ENCODE measurements around the gene SCAMP4. TPM values are rescaled to one million over a fixed set of nuclear protein-coding genes. Genes with fewer than 3 reads are reported as not detected.

SCAMP4 gene
- total and polyA plus RNA-seq, 2 donors from 2014 or later: 49.5 to 90.1 TPM

DNA sequence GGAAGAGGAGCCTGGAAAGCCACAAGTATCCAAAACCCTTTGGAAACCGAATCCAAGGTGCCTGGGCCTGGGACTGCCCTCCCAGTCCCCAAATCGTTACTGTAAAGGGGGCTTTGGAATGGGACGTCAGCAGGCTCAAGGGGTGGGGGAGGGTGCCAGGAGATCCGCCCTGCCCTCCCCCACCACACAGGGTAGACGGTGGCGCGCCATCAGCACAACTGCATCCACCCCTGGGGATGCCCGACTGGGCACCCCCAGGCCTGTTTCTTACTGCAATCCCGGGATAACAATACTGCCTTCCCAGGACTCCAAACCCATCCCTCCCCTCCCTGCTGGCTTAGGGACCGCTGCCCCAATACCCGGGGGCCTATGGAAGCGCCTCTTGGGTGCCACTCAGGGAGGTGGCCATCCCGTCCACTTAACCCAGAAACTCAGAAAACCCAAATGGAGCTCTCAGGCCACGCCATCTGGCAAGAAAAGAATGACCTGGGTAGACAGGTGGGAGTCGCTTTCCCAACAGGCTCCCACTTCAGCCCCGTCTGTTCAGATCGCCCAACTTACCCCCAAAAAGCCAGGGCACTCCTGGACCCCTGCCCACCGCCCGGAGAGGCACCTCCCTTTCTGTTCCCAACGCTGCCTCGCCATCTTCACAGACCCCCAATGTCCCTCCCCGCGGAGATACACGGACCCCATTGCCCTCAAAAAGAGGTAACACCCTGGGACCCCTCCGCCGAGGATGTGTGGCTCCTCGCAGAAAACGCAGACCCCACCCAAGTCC is 44.2 kb upstream of the SCAMP4 start:
- intact Hi-C loops (cut with DNase I): no loop called here
- peak in 1 of 5 donors; percentile 29 for DNase-seq

DNA sequence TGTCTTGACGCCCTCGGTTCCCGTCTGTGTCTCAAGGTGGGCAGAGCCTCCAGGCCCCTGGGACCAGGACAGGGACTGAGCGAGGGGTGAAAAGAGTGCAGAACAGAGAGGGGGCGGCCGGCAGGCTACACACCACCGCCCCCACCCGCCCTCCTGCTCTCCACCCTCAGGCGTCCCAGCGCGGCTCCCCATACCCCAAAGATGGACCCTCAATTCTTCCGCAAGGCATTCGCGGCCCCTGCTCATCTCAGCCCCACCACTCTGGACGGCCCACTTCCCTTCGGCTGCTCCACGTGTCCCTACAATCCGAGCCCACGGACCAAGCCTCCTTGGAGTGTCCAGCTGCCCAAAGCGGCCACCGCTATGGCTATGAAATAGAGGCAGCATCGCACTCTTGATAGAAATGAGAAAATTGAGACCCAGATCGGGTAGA is 43.6 kb upstream of the SCAMP4 start:
- Histone ChIP-seq H3K27me3 (ENCODE audit: control insufficient read depth, insufficient read depth, low read length) (no peaks in the 10 kb centered on the region), H3K9me3 (ENCODE audit: control insufficient read depth in 2 of 3, insufficient read depth in 1 of 3, low read length in 3 of 3) (no peaks in the 10 kb centered on the region), H3K4me1 (ENCODE audit: control insufficient read depth in 2 of 3, insufficient read depth in 2 of 3, low read depth in 1 of 3, low read length in 3 of 3) (peaks cover 0 to 31% (median 16%) of the 10 kb centered on the region in 3 donors), H3K36me3 (ENCODE audit: control insufficient read depth in 2 of 3, insufficient read depth in 3 of 3, low read length in 3 of 3) (no peaks in the 10 kb centered on the region), H3K4me3 (ENCODE audit: low read length in 3 of 3) (peak overlapping the region in 2 of 3 donors; percentile 50 to 69), H3K27ac (ENCODE audit: low read depth in 2 of 2, low read length in 2 of 2) (peak overlapping the region in 1 of 2 donors; percentile 51), H3K9ac (ENCODE audit: low read length in 3 of 3) (peak overlapping the region in 2 of 3 donors; percentile 6 to 46)
- DNase-seq: peak in 2 of 5 donors; percentile 42 to 85
- TF ChIP-seq, protein P1, sequence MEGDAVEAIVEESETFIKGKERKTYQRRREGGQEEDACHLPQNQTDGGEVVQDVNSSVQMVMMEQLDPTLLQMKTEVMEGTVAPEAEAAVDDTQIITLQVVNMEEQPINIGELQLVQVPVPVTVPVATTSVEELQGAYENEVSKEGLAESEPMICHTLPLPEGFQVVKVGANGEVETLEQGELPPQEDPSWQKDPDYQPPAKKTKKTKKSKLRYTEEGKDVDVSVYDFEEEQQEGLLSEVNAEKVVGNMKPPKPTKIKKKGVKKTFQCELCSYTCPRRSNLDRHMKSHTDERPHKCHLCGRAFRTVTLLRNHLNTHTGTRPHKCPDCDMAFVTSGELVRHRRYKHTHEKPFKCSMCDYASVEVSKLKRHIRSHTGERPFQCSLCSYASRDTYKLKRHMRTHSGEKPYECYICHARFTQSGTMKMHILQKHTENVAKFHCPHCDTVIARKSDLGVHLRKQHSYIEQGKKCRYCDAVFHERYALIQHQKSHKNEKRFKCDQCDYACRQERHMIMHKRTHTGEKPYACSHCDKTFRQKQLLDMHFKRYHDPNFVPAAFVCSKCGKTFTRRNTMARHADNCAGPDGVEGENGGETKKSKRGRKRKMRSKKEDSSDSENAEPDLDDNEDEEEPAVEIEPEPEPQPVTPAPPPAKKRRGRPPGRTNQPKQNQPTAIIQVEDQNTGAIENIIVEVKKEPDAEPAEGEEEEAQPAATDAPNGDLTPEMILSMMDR (IDR thresholded peaks at IDR 0.05; ENCODE audit: borderline replicate concordance, extremely low read depth, insufficient read depth): no peak
- FAIRE-seq: no peak
- intact Hi-C loops (cut with DNase I): no loop called here

More for the DNA sequence above, 44.2 kb upstream of the SCAMP4 start:
- Histone ChIP-seq H3K9me3 (ENCODE audit: control insufficient read depth in 2 of 3, insufficient read depth in 1 of 3, low read length in 3 of 3) (no peaks in the 10 kb centered on the region), H3K27me3 (ENCODE audit: control insufficient read depth, insufficient read depth, low read length) (no peaks in the 10 kb centered on the region), H3K4me1 (ENCODE audit: control insufficient read depth in 2 of 3, insufficient read depth in 2 of 3, low read depth in 1 of 3, low read length in 3 of 3) (peaks cover 0 to 34% (median 16%) of the 10 kb centered on the region in 3 donors), H3K9ac (ENCODE audit: low read length in 3 of 3) (no peak overlapping the region), H3K36me3 (ENCODE audit: control insufficient read depth in 2 of 3, insufficient read depth in 3 of 3, low read length in 3 of 3) (no peaks in the 10 kb centered on the region), H3K27ac (ENCODE audit: low read depth in 2 of 2, low read length in 2 of 2) (no peak overlapping the region), H3K4me3 (ENCODE audit: low read length in 3 of 3) (peak overlapping the region in 1 of 3 donors; percentile 1)
- TF ChIP-seq, protein P1 (IDR thresholded peaks at IDR 0.05; ENCODE audit: borderline replicate concordance, extremely low read depth, insufficient read depth): no peak
- FAIRE-seq: no peak

DNA sequence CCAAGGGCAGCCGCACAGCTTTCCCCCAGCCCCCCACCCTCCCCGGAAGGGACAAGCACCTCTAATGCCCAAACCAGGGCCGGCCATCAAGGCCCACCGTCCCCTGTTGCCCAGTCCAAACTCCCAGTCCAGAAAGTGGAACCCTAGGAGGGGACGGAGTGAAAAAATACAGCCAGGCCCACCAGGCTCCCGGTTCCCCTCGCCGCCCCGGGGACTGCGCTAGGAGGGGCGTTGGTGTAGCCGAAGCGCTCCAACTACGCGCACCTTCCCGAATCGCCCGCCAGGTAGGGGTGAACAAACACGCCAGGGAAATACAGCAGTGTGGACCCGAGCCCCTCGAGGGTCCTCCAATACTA is 43.2 kb upstream of the SCAMP4 start:
- TF ChIP-seq, protein P1 (IDR thresholded peaks at IDR 0.05; ENCODE audit: borderline replicate concordance, extremely low read depth, insufficient read depth): no peak
- intact Hi-C loops (cut with DNase I): no loop called here
- H3K27me3 ChIP-seq (ENCODE audit: control insufficient read depth, insufficient read depth, low read length): no peaks in the 10 kb centered on the region
- no peaks in the 10 kb centered on the region for H3K36me3 ChIP-seq (ENCODE audit: control insufficient read depth in 2 of 3, insufficient read depth in 3 of 3, low read length in 3 of 3)
- H3K9me3 ChIP-seq (ENCODE audit: control insufficient read depth in 2 of 3, insufficient read depth in 1 of 3, low read length in 3 of 3): no peaks in the 10 kb centered on the region
- peak overlapping the region in 2 of 3 donors; percentile 6 to 46 for H3K9ac ChIP-seq (ENCODE audit: low read length in 3 of 3)
- peak in 2 of 5 donors; percentile 70 to 86 for DNase-seq
- FAIRE-seq: no peak
- peak overlapping the region in 1 of 2 donors; percentile 51 for H3K27ac ChIP-seq (ENCODE audit: low read depth in 2 of 2, low read length in 2 of 2)
- peaks cover 0 to 29% (median 16%) of the 10 kb centered on the region in 3 donors for H3K4me1 ChIP-seq (ENCODE audit: control insufficient read depth in 2 of 3, insufficient read depth in 2 of 3, low read depth in 1 of 3, low read length in 3 of 3)
- H3K4me3 ChIP-seq (ENCODE audit: low read length in 3 of 3): peak overlapping the region in 2 of 3 donors; percentile 50 to 69

Measured in kidney (tissue), 14 donors.